Neutrophil (primary cell): ENCODE results near the gene TTLL12.

Experiments used
- H3K27ac ChIP-seq: fragments of 200-600 bp; sonication (generic); 2 replicates; pipeline ENCODE4 v1.5.1; 2016; ENCODE audit warnings: mild to moderate bottlenecking, moderate library complexity
- H3K27me3 ChIP-seq: fragments of 200-600 bp; sonication (generic); 2 replicates; pipeline ENCODE4 v1.6.0; 2016; ENCODE audit warnings: mild to moderate bottlenecking
- H3K36me3 ChIP-seq: fragments of 200-600 bp; sonication (generic); 2 replicates; pipeline ENCODE4 v1.5.1; 2017
- H3K4me1 ChIP-seq, 2 experiments: fragments of 200-600 bp in 1 of 2; sonication (generic) in 1 of 2; 1 replicate in 1 of 2; 2 replicates in 1 of 2; pipeline versions ENCODE4 v1.5.1 to v1.6.1; 2013 to 2016; ENCODE audit warnings: low read depth in 1 of 2, low read length in 1 of 2, mild to moderate bottlenecking in 1 of 2, moderate library complexity in 1 of 2; ENCODE audit not compliant: control insufficient read depth in 1 of 2, insufficient read depth in 1 of 2
- H3K4me3 ChIP-seq, 2 experiments: fragments of 200-600 bp in 1 of 2; sonication (generic) in 1 of 2; 1 replicate in 1 of 2; 2 replicates in 1 of 2; pipeline ENCODE4 v1.5.1; 2013 to 2016; ENCODE audit warnings: low read depth in 1 of 2, low read length in 1 of 2, mild to moderate bottlenecking in 1 of 2, moderate library complexity in 1 of 2
- H3K9me3 ChIP-seq: fragments of 200-600 bp; sonication (generic); 2 replicates; pipeline ENCODE4 v1.5.1; 2016
- TF ChIP-seq, protein P1 (sequence below): fragments of 200-600 bp; sonication (generic); IDR thresholded peaks from 2 replicates; pipeline ENCODE4 v1.5.1; 2016; ENCODE audit warnings: antibody characterized with exemption

The TTLL12 gene

DNA sequence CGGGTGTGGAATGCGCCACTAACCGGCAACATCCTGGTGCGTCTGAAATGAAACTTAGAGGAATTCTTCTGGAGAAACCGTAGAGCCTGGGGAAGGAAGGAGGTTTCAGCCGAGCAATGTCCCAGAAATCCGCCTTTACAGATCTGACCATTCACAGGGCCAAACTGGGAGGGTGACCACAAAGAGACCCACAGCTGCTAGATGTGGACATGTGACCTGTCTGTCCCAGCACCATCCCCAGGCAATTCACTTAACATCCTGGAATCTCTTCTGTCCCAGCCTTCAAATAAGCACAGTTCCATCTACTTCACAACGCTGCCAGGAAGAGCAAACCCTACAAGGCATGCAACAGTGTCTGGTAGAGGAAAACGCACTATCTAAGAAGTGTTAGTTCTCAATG lies 53.5 kb downstream of the TTLL12 start:
- no peak overlapping the region for H3K4me3 ChIP-seq
- TF ChIP-seq, protein P1, sequence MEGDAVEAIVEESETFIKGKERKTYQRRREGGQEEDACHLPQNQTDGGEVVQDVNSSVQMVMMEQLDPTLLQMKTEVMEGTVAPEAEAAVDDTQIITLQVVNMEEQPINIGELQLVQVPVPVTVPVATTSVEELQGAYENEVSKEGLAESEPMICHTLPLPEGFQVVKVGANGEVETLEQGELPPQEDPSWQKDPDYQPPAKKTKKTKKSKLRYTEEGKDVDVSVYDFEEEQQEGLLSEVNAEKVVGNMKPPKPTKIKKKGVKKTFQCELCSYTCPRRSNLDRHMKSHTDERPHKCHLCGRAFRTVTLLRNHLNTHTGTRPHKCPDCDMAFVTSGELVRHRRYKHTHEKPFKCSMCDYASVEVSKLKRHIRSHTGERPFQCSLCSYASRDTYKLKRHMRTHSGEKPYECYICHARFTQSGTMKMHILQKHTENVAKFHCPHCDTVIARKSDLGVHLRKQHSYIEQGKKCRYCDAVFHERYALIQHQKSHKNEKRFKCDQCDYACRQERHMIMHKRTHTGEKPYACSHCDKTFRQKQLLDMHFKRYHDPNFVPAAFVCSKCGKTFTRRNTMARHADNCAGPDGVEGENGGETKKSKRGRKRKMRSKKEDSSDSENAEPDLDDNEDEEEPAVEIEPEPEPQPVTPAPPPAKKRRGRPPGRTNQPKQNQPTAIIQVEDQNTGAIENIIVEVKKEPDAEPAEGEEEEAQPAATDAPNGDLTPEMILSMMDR = no peak
- peaks cover 32 to 41% of the 10 kb centered on the region in 2 experiments for H3K4me1 ChIP-seq
- H3K27ac ChIP-seq = no peak overlapping the region
- H3K36me3 ChIP-seq = peaks cover 25% of the 10 kb centered on the region
- no peaks in the 10 kb centered on the region for H3K27me3 ChIP-seq
- no peaks in the 10 kb centered on the region for H3K9me3 ChIP-seq

DNA sequence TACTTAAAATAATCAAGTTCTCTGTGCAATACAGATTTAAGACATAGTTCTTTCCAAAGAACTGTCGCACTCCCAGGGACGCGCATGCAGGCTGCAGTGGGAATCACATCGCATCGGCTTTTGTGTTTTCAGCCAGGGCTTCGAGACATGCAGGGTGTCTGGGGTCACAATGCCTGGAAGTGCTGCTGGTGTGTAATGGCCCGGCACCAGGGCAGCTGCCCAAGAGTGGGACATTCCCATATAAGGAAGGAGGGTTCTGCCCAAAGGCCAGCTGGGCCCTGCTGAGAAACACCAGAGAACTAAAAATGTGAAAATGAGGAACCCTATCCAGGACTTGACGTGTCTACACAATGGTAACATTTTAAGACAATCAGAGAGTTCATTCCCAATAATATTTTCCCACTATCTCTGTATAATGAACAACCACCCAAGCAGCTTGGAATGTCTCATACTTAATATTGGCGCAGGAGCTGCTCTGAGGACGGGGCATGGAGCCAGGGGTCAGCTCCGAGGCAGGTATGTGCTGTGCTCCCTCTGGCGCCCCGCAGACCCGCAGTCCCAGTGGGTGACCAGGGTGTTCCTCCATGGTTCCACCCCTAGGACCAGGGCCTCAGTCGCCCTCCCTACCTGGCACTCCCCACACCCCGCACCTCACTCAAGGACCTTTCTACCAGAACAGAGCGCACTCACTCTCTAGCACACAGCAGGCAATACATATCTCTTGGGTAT lies 55.0 kb downstream of the TTLL12 start:
- no peaks in the 10 kb centered on the region for H3K9me3 ChIP-seq
- no peaks in the 10 kb centered on the region for H3K27me3 ChIP-seq
- H3K4me3 ChIP-seq = no peak overlapping the region
- no peak overlapping the region for H3K27ac ChIP-seq
- peaks cover 23 to 33% of the 10 kb centered on the region in 2 experiments for H3K4me1 ChIP-seq
- TF ChIP-seq, protein P1 = no peak
- peaks cover 25% of the 10 kb centered on the region for H3K36me3 ChIP-seq

DNA sequence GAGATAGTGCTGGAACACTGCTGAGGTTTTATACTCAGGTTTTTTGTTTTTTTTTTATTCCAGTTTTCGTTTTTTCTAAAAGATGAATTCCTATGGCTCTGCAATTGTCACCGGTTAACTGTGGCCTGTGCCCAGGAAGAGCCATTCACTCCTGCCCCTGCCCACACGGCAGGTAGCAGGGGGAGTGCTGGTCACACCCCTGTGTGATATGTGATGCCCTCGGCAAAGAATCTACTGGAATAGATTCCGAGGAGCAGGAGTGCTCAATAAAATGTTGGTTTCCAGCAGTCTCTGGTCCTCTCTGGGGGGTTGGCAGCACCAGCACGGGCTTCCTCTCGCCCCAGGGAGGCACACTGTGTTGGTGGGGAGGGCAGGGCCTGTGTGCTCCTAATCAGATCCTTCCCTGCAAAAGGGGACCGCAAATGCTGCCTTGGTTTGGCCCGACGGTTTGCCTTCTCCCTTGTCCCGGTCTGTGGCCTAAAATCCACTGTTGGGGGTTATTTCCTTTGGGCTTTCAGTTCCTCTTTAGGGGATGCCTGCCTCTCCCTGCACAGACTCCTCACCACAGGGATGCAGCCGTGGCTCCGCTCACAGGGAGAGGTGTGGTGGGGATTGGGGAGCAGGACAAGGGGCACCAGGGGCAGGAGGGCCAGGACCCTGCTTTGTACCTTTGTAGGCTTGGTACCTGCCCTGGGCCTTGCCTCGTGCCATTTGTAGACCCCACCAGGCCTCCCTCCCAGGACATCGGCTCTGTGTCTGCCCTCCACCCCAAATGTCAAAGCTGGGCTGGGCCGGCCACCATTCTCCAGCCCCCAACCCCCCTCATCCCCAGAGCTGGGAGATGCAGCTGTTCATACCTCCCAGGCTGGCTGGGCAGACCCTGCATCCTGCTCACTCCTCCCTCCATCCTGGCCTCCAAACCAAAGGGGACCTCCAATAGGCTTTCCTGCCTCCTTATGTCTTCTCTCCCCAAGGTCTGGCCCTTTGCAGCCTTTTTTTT lies 57.2 kb downstream of the TTLL12 start:
- Histone ChIP-seq H3K36me3 (peaks cover 25% of the 10 kb centered on the region), H3K27me3 (no peaks in the 10 kb centered on the region), H3K9me3 (no peaks in the 10 kb centered on the region), H3K4me1 (peaks cover 12 to 21% of the 10 kb centered on the region in 2 experiments), H3K4me3 (no peak overlapping the region), H3K27ac (no peak overlapping the region)
- TF ChIP-seq, protein P1 = no peak

DNA sequence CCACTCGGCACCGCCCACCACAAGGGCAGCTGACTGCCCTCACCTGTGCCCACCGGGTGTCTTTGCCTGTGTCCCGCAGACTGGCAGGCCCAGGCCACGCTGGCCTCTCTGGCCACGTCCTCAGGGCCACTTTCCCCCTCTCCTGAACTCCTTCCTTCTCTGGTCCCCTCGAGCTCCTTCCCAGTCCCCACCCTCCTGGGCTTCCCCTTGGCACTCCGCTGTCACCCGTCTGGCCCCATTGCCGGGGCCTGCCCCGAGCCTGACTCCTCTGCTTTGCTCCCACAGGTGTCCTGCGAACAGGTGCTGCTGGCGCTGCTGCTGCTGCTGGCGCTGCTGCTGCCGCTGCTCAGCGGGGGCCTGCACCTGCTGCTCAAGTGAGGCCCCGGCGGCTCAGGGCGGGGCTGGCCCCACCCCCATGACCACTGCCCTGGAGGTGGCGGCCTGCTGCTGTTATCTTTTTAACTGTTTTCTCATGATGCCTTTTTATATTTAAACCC lies 58.0 kb downstream of the TTLL12 start:
- no peaks in the 10 kb centered on the region for H3K27me3 ChIP-seq
- no peaks in the 10 kb centered on the region for H3K9me3 ChIP-seq
- H3K4me3 ChIP-seq = no peak overlapping the region
- peaks cover 31% of the 10 kb centered on the region for H3K36me3 ChIP-seq
- H3K27ac ChIP-seq = no peak overlapping the region
- TF ChIP-seq, protein P1 = no peak
- H3K4me1 ChIP-seq = peaks cover 12 to 21% of the 10 kb centered on the region in 2 experiments

DNA sequence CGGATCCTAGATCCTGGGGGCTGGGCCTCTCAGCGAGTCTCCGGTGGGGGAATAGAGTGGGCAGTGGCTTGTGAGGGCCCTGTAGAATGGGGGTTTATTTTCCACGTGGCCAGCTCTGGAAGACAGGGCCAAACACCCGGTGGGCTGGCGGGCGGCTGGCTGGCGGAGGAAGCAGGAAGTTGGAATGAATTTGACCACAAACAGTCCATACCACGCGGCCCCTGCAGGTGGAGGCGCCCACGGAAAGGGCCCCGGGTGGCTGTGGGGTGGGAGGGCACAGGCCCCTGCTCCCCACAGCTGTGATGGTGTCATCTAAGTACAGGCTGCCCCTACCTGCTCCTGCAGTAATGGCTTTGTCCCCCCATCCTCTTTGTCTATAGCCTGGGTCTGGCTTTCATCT lies 58.8 kb downstream of the TTLL12 start:
- H3K27me3 ChIP-seq = no peaks in the 10 kb centered on the region
- TF ChIP-seq, protein P1 = no peak
- H3K4me3 ChIP-seq = no peak overlapping the region
- peaks cover 31% of the 10 kb centered on the region for H3K36me3 ChIP-seq
- peaks cover 12 to 21% of the 10 kb centered on the region in 2 experiments for H3K4me1 ChIP-seq
- no peaks in the 10 kb centered on the region for H3K9me3 ChIP-seq
- no peak overlapping the region for H3K27ac ChIP-seq
